HEK293T (cell line): ENCODE data around the gene GPRC5D.

Experiments
- CTCF ChIA-PET: fragments of 350-600 bp; formaldehyde crosslinking; extraction: SDS; loops from one replicate; lab custom pipeline; 2021; ENCODE audit warnings: antibody characterized with exemption, inconsistent platforms; lab: Yijun Ruan, JAX
- POLR2A ChIA-PET: fragments of 350-600 bp; formaldehyde crosslinking; extraction: SDS; loops from one replicate; lab custom pipeline; 2020; ENCODE audit warnings: antibody characterized with exemption, inconsistent platforms; lab: Yijun Ruan, JAX
- DNase-seq: peaks from one replicate; pipeline ENCODE4 v3.0.0; 2012; ENCODE audit warnings: mixed read lengths; ENCODE audit errors: extremely low spot score
- ARNT ChIP-seq: fragments of 450-650 bp; IDR thresholded peaks from 2 replicates; pipeline ENCODE4 v1.6.1; 2017; ENCODE audit warnings: mild to moderate bottlenecking
- BHLHE40 ChIP-seq: fragments of 450-650 bp; IDR thresholded peaks from 2 replicates; pipeline ENCODE4 v1.6.1; 2016; ENCODE audit warnings: mild to moderate bottlenecking, moderate library complexity, borderline replicate concordance
- CTBP1 ChIP-seq: fragments of 450-650 bp; IDR thresholded peaks from 2 replicates; pipeline ENCODE4 v1.6.1; 2016; ENCODE audit warnings: borderline replicate concordance
- ELF4 ChIP-seq: fragments of 450-650 bp; IDR thresholded peaks from 2 replicates; pipeline ENCODE4 v1.6.1; 2017; ENCODE audit warnings: antibody characterized with exemption
- FOXA1 ChIP-seq: fragments of 450-650 bp; IDR thresholded peaks from 2 replicates; pipeline ENCODE4 v1.6.1; 2016; ENCODE audit warnings: mild to moderate bottlenecking
- FOXK2 ChIP-seq: fragments of 450-650 bp; IDR thresholded peaks from 2 replicates; pipeline ENCODE4 v1.6.1; 2016; ENCODE audit warnings: mild to moderate bottlenecking
- FOXM1 ChIP-seq: fragments of 450-650 bp; IDR thresholded peaks from 2 replicates; pipeline ENCODE4 v1.6.1; 2017; ENCODE audit warnings: mild to moderate bottlenecking, borderline replicate concordance
- HDGF ChIP-seq: fragments of 450-650 bp; IDR thresholded peaks from 2 replicates; pipeline ENCODE4 v1.6.1; 2017; ENCODE audit warnings: antibody characterized with exemption, borderline replicate concordance
- L3MBTL2 ChIP-seq: fragments of 450-650 bp; conservative IDR thresholded peaks from 2 replicates; pipeline ENCODE4 v1.6.1; 2016; ENCODE audit warnings: mild to moderate bottlenecking
- LEF1 ChIP-seq: fragments of 450-650 bp; IDR thresholded peaks from 2 replicates; pipeline ENCODE4 v1.6.1; 2017; ENCODE audit warnings: mild to moderate bottlenecking, borderline replicate concordance
- NFRKB ChIP-seq: fragments of 450-650 bp; IDR thresholded peaks from 2 replicates; pipeline ENCODE4 v1.6.1; 2016; ENCODE audit warnings: mild to moderate bottlenecking, moderate library complexity
- PKNOX1 ChIP-seq: fragments of 450-650 bp; IDR thresholded peaks from 2 replicates; pipeline ENCODE4 v1.6.1; 2016
- SP1 ChIP-seq: fragments of 450-650 bp; IDR thresholded peaks from 2 replicates; pipeline ENCODE4 v1.6.1; 2017
- SUZ12 ChIP-seq: fragments of 450-650 bp; IDR thresholded peaks from 2 replicates; pipeline ENCODE4 v1.6.1; 2016; ENCODE audit warnings: mild to moderate bottlenecking
- TARDBP ChIP-seq: fragments of 450-650 bp; IDR thresholded peaks from 2 replicates; pipeline ENCODE4 v1.6.1; 2016
- ZNF384 ChIP-seq: fragments of 450-650 bp; IDR thresholded peaks from 2 replicates; pipeline ENCODE4 v1.6.1; 2016

Gene GPRC5D

GRCh38 chr12:12985817-12986408 is 33.9 kb upstream of the GPRC5D start:
- DNase-seq = peak; percentile 72
- TF ChIP-seq BHLHE40 (no peak), LEF1 (no peak)
- CTCF ChIA-PET = interaction anchor here (0.6 to 2.5 kb wide), 15 partner anchors 9 to 228 kb away, joined by 3 to 17 read pairs (median 3); no protein-coding TSS in a partner anchor
- POLR2A ChIA-PET = no interaction called here

GRCh38 chr12:12984149-12984548 is 32.2 kb upstream of the GPRC5D start:
- ChIA-PET CTCF (interaction anchor here (0.6 to 3.0 kb wide), 8 partner anchors 45 to 228 kb away, joined by 3 to 16 read pairs (median 4); no protein-coding TSS in a partner anchor), POLR2A (no interaction called here)
- no peak for TF ChIP-seq ARNT
- no peak for TF ChIP-seq BHLHE40
- DNase-seq = no peak

- peak; percentile 50 for DNase-seq
- TF ChIP-seq SUZ12 (no peak), LEF1 (no peak), PKNOX1 (no peak), SP1 (no peak), HDGF (no peak), ARNT (no peak), FOXM1 (no peak), FOXA1 (no peak), ZNF384 (no peak), ELF4 (no peak), CTBP1 (no peak), FOXK2 (no peak), L3MBTL2 (no peak)
- ChIA-PET CTCF (interaction anchor here (0.6 to 3.0 kb wide), 8 partner anchors 44 to 228 kb away, joined by 3 to 16 read pairs (median 4); no protein-coding TSS in a partner anchor), POLR2A (no interaction called here)
Measured at GRCh38 chr12:12983420-12984035, 31.6 kb upstream of the GPRC5D start.

- TF ChIP-seq CTBP1 = no peak
- no peak for TF ChIP-seq HDGF
- no peak for TF ChIP-seq ELF4
- no peak for TF ChIP-seq ARNT
- TF ChIP-seq LEF1 = no peak
- no peak for TF ChIP-seq ZNF384
- CTCF ChIA-PET = interaction anchor here (0.5 to 3.0 kb wide), 3 partner anchors 66 to 311 kb away, joined by 5 to 16 read pairs (median 15); no protein-coding TSS in a partner anchor
- POLR2A ChIA-PET = interaction anchor here (1.1 kb wide), 2 partner anchors 193 to 195 kb away, joined by 3 to 4 read pairs; no protein-coding TSS in a partner anchor
- no peak for DNase-seq
Measured at GRCh38 chr12:12982331-12982730, 30.4 kb upstream of the GPRC5D start.

- no peak for TF ChIP-seq ELF4
- TF ChIP-seq SUZ12 = no peak
- no peak for TF ChIP-seq FOXA1
- TF ChIP-seq FOXM1 = no peak
- TF ChIP-seq TARDBP = no peak
- no peak for TF ChIP-seq NFRKB
- no peak for TF ChIP-seq PKNOX1
- no peak for TF ChIP-seq ARNT
- no peak for TF ChIP-seq HDGF
- TF ChIP-seq LEF1 = no peak
- POLR2A ChIA-PET = no interaction called here
- CTCF ChIA-PET = interaction anchor here (0.7 to 1.3 kb wide), 3 partner anchors 64 to 236 kb away, joined by 3 to 4 read pairs (median 3); no protein-coding TSS in a partner anchor
- DNase-seq = no peak
Measured at GRCh38 chr12:12979731-12980259, 27.8 kb upstream of the GPRC5D start.

GRCh38 chr12:12979126-12979525 is 27.2 kb upstream of the GPRC5D start:
- ChIA-PET POLR2A (no interaction called here), CTCF (interaction anchor here (0.9 to 1.3 kb wide), 2 partner anchors 142 to 237 kb away, joined by 3 to 4 read pairs; no protein-coding TSS in a partner anchor)
- TF ChIP-seq SUZ12 = no peak
- TF ChIP-seq FOXM1 = no peak
- no peak for TF ChIP-seq NFRKB
- TF ChIP-seq L3MBTL2 = no peak
- no peak for TF ChIP-seq BHLHE40
- no peak for TF ChIP-seq ZNF384
- TF ChIP-seq FOXK2 = no peak
- TF ChIP-seq PKNOX1 = no peak
- no peak for TF ChIP-seq TARDBP
- no peak for TF ChIP-seq HDGF
- TF ChIP-seq FOXA1 = no peak
- TF ChIP-seq CTBP1 = no peak
- no peak for TF ChIP-seq ARNT
- no peak for TF ChIP-seq SP1
- no peak for TF ChIP-seq ELF4
- no peak for TF ChIP-seq LEF1
- DNase-seq = no peak
